Cardiac atrium fibroblast (primary cell): ENCODE results near the gene FPGS. TPM values are rescaled to one million over a fixed set of nuclear protein-coding genes. Genes with fewer than 3 reads are reported as not detected.

Source experiments
- total RNA-seq: library from RNA; depleted of rRNA; stranded (reverse); fragments of >200 nt; gene quantifications from 2 replicates; pipeline ENCODE4 v1.2.3, GENCODE V29; 2015

FPGS gene
- 24.9 and 29.3 TPM in 2 replicates for total RNA-seq

GRCh38 chr9:127802576-127803443, at the start of gene FPGS:
Gene FPGS (plus strand): TSS chr9:127802882. CDS start chr9:127802925, 43 bp downstream.

GRCh38 chr9:127778280-127779135, 24.2 kb upstream of the FPGS start, which contains the start of gene SH2D3C:
Gene SH2D3C (minus strand): TSS chr9:127778666. CDS start chr9:127778627, 39 bp downstream.

GRCh38 chr9:127785933-127786772, 16.5 kb upstream of the FPGS start, which contains the start of gene CDK9:
Gene CDK9 (plus strand): TSS chr9:127786034. CDS start chr9:127786149, 115 bp downstream.

GRCh38 chr9:127854184-127854806, 51.6 kb downstream of the FPGS start, which contains the start of gene ENG:
Gene ENG (minus strand): TSS chr9:127854658. CDS start chr9:127854355, 303 bp downstream.

Other genes with a start within 250 kb of the FPGS start
- gene STXBP1, start 190.6 kb upstream of the FPGS start, total RNA-seq, result 28.4 and 35.6 TPM in 2 replicates
- not detected in 2 replicates for gene CFAP157, start 95.9 kb upstream of the FPGS start, total RNA-seq
- 24.6 and 39.2 TPM in 2 replicates for gene PTRH1, start 87.2 kb upstream of the FPGS start, total RNA-seq
- 0.16 TPM in 1 of 2 replicates, not detected in the other for gene TTC16, start 86.8 kb upstream of the FPGS start, total RNA-seq
- gene TOR2A, start 67.6 kb upstream of the FPGS start, total RNA-seq, result 9.4 and 12.5 TPM in 2 replicates
- gene SH2D3C, start 24.2 kb upstream of the FPGS start, total RNA-seq, result 2.5 and 2.6 TPM in 2 replicates
- gene CDK9, start 16.8 kb upstream of the FPGS start, total RNA-seq, result 41.8 and 48.0 TPM in 2 replicates
- gene ENG, start 51.8 kb downstream of the FPGS start, total RNA-seq, result 570 and 620 TPM in 2 replicates
- 91.3 and 105 TPM in 2 replicates for gene AK1, start 74.8 kb downstream of the FPGS start, total RNA-seq
- gene ST6GALNAC6, start 96.7 kb downstream of the FPGS start, total RNA-seq, result 108 and 138 TPM in 2 replicates
- gene ST6GALNAC4, start 114.2 kb downstream of the FPGS start, total RNA-seq, result 66.1 and 73.9 TPM in 2 replicates
- 2.8 and 16.4 TPM in 2 replicates for gene PIP5KL1, start 127.9 kb downstream of the FPGS start, total RNA-seq
- 7.8 and 15.6 TPM in 2 replicates for gene DPM2, start 135.0 kb downstream of the FPGS start, total RNA-seq
- gene EEIG1, start 178.1 kb downstream of the FPGS start, total RNA-seq, result 6.1 and 6.6 TPM in 2 replicates